Suprapubic skin (tissue), 4 donors: ENCODE results near the gene PIGC.

Source experiments
- CTCF ChIP-seq, 2 donors: fragments of 200-600 bp in 1 of 2; fragments of 450-650 bp in 1 of 2; sonication (generic) in 1 of 2; IDR thresholded peaks; one replicate each; pipeline ENCODE4 v1.5.1; 2016 to 2019; ENCODE audit warnings: antibody characterized with exemption in 2 of 2, mild to moderate bottlenecking in 1 of 2, moderate library complexity in 1 of 2
- POLR2A ChIP-seq, 2 donors: fragments of 450-650 bp; IDR thresholded peaks; one replicate each; pipeline ENCODE4 v1.6.1; 2017; ENCODE audit warnings: antibody characterized with exemption in 2 of 2, mild to moderate bottlenecking in 2 of 2, moderate library complexity in 2 of 2
- POLR2AphosphoS5 ChIP-seq, 3 donors: sonication (generic); formaldehyde crosslinking; IDR thresholded peaks; one replicate each; pipeline ENCODE4 v1.6.1; 2017; ENCODE audit warnings: antibody characterized with exemption in 3 of 3

- TF ChIP-seq CTCF (IDR thresholded peaks at IDR 0.05) (no peak), POLR2A (IDR thresholded peaks at IDR 0.05) (no peak), POLR2AphosphoS5 (IDR thresholded peaks at IDR 0.05) (no peak)
Measured at GRCh38 chr1:172442404-172442803, 1.5 kb downstream of the PIGC start.
